Adrenal gland (tissue), 12 donors: ENCODE data around the gene SBF2. TPM values are rescaled to one million over a fixed set of nuclear protein-coding genes. Genes with fewer than 3 reads are reported as not detected.

Experiments used
- DNase-seq, 7 donors: peaks; one replicate each; pipeline ENCODE4 v3.0.0-alpha.2; 2019 to 2020
- H3K27ac ChIP-seq, 5 donors: fragments of 200-600 bp; sonication (generic) in 4 of 5; 1 replicate in 3 of 5; 2 replicates in 2 of 5; pipeline versions ENCODE4 v1.5.1 to v1.8.0; 2016 to 2020; ENCODE audit warnings: mild to moderate bottlenecking in 1 of 5
- H3K27me3 ChIP-seq: fragments of 200-600 bp; 2 replicates; pipeline ENCODE4 v1.8.0; 2021
- H3K36me3 ChIP-seq, 2 donors: fragments of 200-600 bp; replicated peaks in 1 of 2; 1 replicate in 1 of 2; 2 replicates in 1 of 2; pipeline versions ENCODE4 v1.5.1 to v1.8.0; 2018 to 2022
- H3K4me1 ChIP-seq, 2 donors: fragments of 200-600 bp; replicated peaks in 1 of 2; 1 replicate in 1 of 2; 2 replicates in 1 of 2; pipeline versions ENCODE4 v1.5.1 to v1.8.0; 2018 to 2021
- H3K4me3 ChIP-seq, 4 donors: fragments of 200-600 bp; sonication (generic) in 3 of 4; one replicate each; pipeline ENCODE4 v1.5.1; 2016 to 2018
- H3K9me3 ChIP-seq, 3 donors: fragments of 200-600 bp; sonication (generic) in 1 of 3; replicated peaks in 1 of 3; 1 replicate in 2 of 3; 2 replicates in 1 of 3; pipeline versions ENCODE4 v1.5.1 to v1.8.0; 2016 to 2021
- POLR2A ChIP-seq, 2 donors: fragments of 450-650 bp; IDR thresholded peaks; one replicate each; pipeline ENCODE4 v1.6.1; 2017; ENCODE audit warnings: antibody characterized with exemption in 2 of 2, mild to moderate bottlenecking in 2 of 2, moderate library complexity in 1 of 2
- WGBS, 4 donors: extraction: QIAGEN DNeasy Blood & Tissue Kit in 2 of 4; methylation state at CpG; one replicate each; pipeline versions ENCODE4 v1.1.5 to v1.1.7; 2013 to 2017; 5-methylcytosine and 5-hydroxymethylcytosine counted together
- intact Hi-C, 2 donors: fragments of 100-400 bp; cut with DNase I; formaldehyde crosslinking; loops; one replicate each; pipeline versions ENCODE4 v1.14.1 to v1.15.0; 2022 to 2023
- polyA plus RNA-seq, 3 donors: library from polyadenylated mRNA; stranded (reverse); fragments of 200-250 nt in 2 of 3; fragments of 350-450 nt in 1 of 3; fragmentation: Illumina TruSeq in 1 of 3; extraction: RNeasy Lipid Tissue Mini Kit (QIAGEN cat#74804) in 1 of 3; gene quantifications; one replicate each; pipeline ENCODE4 v1.2.3, GENCODE V29; 2013 to 2014
- total RNA-seq, 9 donors: library from RNA; depleted of rRNA in 4 of 9; stranded (reverse); fragments of >200 nt in 4 of 9; fragments of 120-200 nt in 1 of 9; fragmentation: NEBNext Ultra II Directional in 1 of 9; extraction: Animal tissue kit (Norgen Biotek cat#: 25700) in 1 of 9; gene quantifications; one replicate each; pipeline versions ENCODE4 v1.1.0 to v1.2.4, GENCODE V29; 2013 to 2023
- TF ChIP-seq, protein P1 (sequence below), 6 experiments: fragments of 450-650 bp in 4 of 6; fragments of 200-600 bp in 2 of 6; sonication (generic) in 1 of 6; IDR thresholded peaks; 1 replicate in 5 of 6; 2 replicates in 1 of 6; pipeline versions ENCODE4 v1.5.1 to v1.8.0; 2016 to 2021; ENCODE audit warnings: antibody characterized with exemption in 6 of 6, mild to moderate bottlenecking in 2 of 6, moderate library complexity in 1 of 6
- donor health status: healthy with polysubstance abuse.
- donor health status: Bipolar disorder and iron deficiency.
- donor health status: DM: yes; HTN: yes; CAD: no.
- donor health status: DM: no; HTN: no; CAD: no.
- donor health status: DM: no; HTN: no; CAD: no.
- donor health status: DM: yes; HTN: yes; CAD: no.

Gene SBF2
- total and polyA plus RNA-seq, 12 donors, result 12.5 to 66.7 (median 38.0) TPM

DNA sequence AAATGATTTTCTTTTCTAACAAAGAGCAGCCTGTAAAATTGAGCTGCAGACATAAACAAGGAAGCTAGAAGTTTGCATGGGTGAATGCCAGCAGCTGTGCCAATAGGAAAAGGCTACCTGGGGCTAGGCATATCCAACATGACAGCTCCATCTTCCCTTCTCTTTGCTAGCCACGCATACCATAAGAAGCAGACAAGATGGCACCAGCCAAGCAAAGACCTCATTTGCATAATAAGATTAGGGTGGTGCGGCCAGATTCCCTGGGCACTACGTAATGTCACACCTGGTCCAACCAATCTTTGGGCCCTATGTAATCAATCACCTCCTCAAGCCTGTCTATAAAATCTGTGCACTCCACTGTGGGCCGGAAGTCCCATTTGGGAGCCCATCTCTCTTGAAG is 521.8 kb downstream of the SBF2 start:
- no peak overlapping the region for H3K4me3 ChIP-seq
- peaks cover 5 to 9% of the 10 kb centered on the region in 2 donors for H3K4me1 ChIP-seq
- no peak for TF ChIP-seq POLR2A (IDR thresholded peaks at IDR 0.05)
- TF ChIP-seq, protein P1, sequence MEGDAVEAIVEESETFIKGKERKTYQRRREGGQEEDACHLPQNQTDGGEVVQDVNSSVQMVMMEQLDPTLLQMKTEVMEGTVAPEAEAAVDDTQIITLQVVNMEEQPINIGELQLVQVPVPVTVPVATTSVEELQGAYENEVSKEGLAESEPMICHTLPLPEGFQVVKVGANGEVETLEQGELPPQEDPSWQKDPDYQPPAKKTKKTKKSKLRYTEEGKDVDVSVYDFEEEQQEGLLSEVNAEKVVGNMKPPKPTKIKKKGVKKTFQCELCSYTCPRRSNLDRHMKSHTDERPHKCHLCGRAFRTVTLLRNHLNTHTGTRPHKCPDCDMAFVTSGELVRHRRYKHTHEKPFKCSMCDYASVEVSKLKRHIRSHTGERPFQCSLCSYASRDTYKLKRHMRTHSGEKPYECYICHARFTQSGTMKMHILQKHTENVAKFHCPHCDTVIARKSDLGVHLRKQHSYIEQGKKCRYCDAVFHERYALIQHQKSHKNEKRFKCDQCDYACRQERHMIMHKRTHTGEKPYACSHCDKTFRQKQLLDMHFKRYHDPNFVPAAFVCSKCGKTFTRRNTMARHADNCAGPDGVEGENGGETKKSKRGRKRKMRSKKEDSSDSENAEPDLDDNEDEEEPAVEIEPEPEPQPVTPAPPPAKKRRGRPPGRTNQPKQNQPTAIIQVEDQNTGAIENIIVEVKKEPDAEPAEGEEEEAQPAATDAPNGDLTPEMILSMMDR (IDR thresholded peaks at IDR 0.05), result no peak
- H3K36me3 ChIP-seq, result no peaks in the 10 kb centered on the region
- H3K9me3 ChIP-seq, result no peaks in the 10 kb centered on the region
- intact Hi-C loops, result no loop called here
- H3K27ac ChIP-seq, result no peak overlapping the region
- no peaks in the 10 kb centered on the region for H3K27me3 ChIP-seq
- 95 to 100% (median 99%) methylated on average over 4 of the region's 4 CpGs for whole genome bisulfite sequencing, 4 donors
- peak in 1 of 7 donors; percentile 17 for DNase-seq

DNA sequence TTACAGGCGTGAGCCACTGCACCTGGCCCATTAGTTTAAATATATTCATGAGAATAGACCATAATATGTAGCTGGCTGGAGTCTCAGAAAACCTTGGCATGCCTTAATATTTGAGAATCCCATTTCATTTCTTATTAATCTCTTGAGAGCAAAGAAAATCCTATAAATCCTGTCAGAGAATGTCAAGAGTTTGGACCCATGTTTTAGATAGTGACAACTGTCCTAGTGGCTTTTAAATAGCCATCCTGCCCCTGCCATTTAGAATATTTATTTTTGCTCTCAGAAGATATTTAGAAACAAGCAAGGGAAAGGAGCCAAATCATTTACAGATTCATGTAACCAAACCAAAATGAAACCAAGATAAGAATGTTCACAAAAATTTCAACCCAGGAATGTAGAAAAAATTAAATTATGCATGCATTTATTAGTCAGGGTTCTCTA is 522.9 kb downstream of the SBF2 start:
- Histone ChIP-seq H3K9me3 (no peaks in the 10 kb centered on the region), H3K36me3 (no peaks in the 10 kb centered on the region), H3K4me3 (no peak overlapping the region), H3K27ac (peak overlapping the region in 1 of 5 donors; percentile 38), H3K27me3 (no peaks in the 10 kb centered on the region), H3K4me1 (peaks cover 5 to 9% of the 10 kb centered on the region in 2 donors)
- intact Hi-C loops, result no loop called here
- TF ChIP-seq, protein P1 (IDR thresholded peaks at IDR 0.05), result no peak
- TF ChIP-seq POLR2A (IDR thresholded peaks at IDR 0.05), result no peak
- DNase-seq, result peak in 1 of 7 donors; percentile 31
- WGBS, 4 donors, result 85 to 94% (median 92%) methylated on average over 1 of the region's 1 CpG

DNA sequence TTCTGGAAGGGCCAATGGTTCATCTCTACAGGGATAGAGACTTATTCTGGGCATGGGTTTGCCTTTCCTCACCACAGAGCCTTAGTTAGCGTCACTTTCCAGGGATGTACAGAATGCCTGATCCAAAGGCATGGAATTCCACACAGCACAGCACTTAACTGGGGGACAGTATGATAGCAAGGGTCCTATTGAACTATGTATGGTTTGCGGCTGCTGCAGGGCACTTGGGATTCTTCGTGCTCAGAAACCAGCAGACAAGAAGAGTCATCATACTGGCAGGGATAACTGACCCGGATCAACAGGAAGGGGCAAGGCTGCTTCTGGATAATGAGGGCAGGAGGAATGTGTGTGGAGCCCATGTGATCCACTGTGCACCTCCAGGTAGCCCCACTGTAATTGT is 524.4 kb downstream of the SBF2 start:
- intact Hi-C loops, result no loop called here
- H3K27ac ChIP-seq, result no peak overlapping the region
- no peak overlapping the region for H3K4me3 ChIP-seq
- no peak for TF ChIP-seq POLR2A (IDR thresholded peaks at IDR 0.05)
- TF ChIP-seq, protein P1 (IDR thresholded peaks at IDR 0.05), result no peak
- peaks cover 3 to 12% of the 10 kb centered on the region in 2 donors for H3K4me1 ChIP-seq
- H3K9me3 ChIP-seq, result no peaks in the 10 kb centered on the region
- H3K27me3 ChIP-seq, result no peaks in the 10 kb centered on the region
- WGBS, 4 donors, result 83 to 98% (median 93%) methylated on average over 4 of the region's 4 CpGs
- DNase-seq, result no peak
- H3K36me3 ChIP-seq, result no peaks in the 10 kb centered on the region

DNA sequence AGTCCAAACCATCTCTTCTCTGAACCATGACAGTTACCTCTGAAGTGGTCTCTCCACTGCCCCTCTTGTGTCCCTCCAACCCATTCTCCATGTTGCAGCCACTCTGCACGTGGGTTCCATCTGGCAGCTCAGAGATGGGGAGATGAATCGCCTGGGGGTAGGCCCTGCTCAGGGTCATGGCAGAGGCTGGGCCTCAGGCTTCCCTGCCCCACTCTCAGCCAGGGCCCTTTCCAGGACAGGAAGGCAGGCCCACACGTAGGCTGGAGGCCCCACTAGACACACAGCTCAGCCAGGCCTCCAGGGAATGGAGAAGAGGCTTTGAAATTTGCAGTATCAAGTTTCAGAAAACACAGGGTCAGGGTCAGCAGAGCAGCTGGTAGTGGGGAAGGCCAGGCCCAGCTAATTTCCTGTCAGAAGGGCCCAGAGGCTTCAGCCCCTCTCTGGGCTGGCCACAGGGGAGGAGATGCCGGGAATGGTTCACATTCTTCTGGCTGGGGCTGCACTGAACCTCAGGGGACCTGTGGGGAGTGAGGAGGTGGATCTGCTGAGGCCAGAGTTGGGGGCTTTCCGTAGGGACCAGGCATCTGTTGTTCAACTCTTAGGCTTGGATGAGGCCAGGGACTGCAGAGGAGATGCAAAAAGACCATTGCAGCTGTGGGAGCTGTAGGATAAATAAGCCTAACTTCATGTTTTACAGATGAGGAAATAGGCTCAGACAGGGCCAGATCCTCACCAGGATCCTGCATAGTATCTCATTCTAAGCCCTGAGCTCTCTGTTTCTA is 528.5 kb downstream of the SBF2 start:
- Histone ChIP-seq H3K9me3 (no peaks in the 10 kb centered on the region), H3K4me1 (peaks cover 0 to 7% of the 10 kb centered on the region in 2 donors), H3K27ac (peak overlapping the region in 3 of 5 donors; percentile 3 to 81 (median 60)), H3K27me3 (no peaks in the 10 kb centered on the region), H3K4me3 (no peak overlapping the region), H3K36me3 (no peaks in the 10 kb centered on the region)
- no peak for TF ChIP-seq POLR2A (IDR thresholded peaks at IDR 0.05)
- TF ChIP-seq, protein P1 (IDR thresholded peaks at IDR 0.05), result no peak
- 45 to 64% (median 56%) methylated on average over 3 to 5 of the region's 5 CpGs for WGBS, 4 donors
- peak in 5 of 7 donors; percentile 18 to 56 (median 41) for DNase-seq
- intact Hi-C loops, result no loop called here
